GM21381 (cell line): ENCODE results near the gene TDRD12.
"Not testable (repeated sequence)": the region's sequence is repeated elsewhere in the genome, so short reads cannot be mapped to it uniquely, and the experiment has no call there.

Experiments used
- ATAC-seq: cut with Tn5 transposase; IDR thresholded peaks from one replicate; pipeline ENCODE4 v1.9.1; 2021; ENCODE audit warnings: mild to moderate bottlenecking, moderate library complexity; ENCODE audit not compliant: unreplicated experiment

Gene TDRD12

GRCh38 chr19:32824916-32825608 is 105.5 kb downstream of the TDRD12 start:
- ATAC-seq = no peak

DNA sequence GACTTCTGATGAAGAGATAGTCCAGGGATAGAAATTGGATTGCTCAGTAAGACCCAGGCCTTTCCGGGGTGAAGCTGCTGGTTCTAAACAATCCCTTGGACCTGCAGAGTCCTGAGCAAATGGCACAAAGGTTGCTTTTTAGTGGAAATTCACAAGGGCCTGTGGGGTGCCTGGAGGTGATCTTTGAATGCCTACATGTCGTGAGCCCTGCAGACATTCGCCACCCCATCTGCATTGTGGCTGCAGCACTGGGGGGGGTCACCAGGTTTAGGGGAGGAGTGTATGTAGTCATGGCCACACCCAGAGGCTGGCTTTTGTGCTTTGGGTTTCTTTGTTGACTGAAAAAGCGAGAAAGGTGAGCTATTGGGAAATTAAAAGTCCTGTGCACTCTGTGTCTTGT is 108.6 kb downstream of the TDRD12 start:
- ATAC-seq = no peak

DNA sequence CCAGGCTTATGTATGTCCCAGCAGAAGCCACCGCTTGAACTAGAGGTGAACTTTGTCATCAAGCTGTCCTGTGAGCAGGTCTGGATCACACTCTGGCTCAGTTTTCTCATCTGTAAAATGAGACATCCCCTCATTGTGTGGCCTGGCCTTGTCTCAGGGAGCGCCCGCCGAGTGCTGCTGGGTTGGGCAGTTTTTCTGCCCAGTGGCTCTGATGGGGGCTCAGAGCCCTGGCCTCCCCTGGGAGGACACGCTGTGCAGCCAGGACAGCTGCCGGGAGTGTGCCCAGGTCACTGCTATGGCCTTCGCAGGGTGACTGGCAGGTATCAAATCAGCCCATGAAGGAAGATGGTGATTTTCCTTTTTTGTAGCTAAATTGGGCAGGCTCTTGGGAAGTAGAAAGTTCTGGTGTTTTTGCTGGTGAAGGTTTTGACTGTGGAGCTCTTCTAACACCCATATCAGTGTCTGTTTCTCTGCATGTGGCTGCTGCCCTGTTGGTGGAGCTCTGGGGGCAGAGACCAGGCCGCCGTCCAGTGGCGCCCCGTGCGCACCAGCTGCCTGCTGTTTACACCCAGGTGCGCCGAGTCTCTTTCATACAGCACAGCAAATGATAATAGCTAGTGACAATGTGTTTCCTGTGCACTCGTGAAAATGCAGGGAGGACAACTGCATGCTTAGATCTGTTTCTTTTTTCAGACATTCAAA is 109.2 kb downstream of the TDRD12 start:
- ATAC-seq = no peak

DNA sequence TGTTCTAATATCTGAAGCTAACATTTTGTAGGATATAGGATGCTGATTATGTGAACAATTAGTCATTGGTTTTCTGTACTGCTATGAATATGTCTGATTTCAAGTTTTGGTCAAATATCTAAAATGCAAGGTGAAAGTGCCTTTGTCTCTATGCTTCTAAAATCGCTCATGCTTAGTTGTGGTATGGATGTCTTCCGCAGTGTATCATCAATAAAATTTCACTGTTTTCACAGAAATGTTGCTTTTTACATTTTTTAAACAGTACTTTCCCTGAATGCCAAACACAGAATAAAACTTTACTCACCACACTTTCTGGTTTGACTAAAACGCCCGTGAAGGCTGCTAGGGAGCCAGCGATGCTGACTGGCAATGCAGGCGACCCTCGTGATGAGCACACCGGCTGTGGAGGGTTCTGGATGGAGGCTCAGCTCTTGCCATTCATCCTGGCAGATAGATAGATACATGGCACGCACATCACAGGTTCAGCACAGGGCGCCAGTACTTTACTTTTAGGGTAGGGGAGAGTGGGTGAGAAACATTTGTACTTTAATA is 109.9 kb downstream of the TDRD12 start:
- ATAC-seq = no peak

GRCh38 chr19:32830231-32831014 is 110.9 kb downstream of the TDRD12 start:
- no peak for ATAC-seq

- ATAC-seq = no peak
These were observed 112.0 kb downstream of the TDRD12 start for GRCh38 chr19:32831611-32832010.

DNA sequence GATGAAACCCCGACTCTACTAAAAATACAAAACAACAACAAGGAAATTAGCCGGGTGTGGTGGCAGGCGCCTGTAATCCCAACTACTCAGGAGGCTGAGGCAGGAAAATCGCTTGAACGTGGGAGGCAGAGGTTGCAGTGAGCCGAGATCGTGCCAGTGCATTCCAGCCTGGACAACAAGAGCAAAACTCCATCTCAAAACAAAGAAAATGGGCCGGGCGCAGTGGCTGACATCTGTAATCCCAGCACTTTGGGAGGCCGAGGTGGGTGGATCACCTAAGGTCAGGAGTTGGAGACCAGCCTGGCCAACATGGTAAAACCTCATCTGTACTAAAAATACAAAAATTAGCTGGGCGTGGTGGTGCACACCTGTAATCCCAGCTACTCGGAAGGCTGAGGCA is 112.5 kb downstream of the TDRD12 start:
- not testable (repeated sequence) for ATAC-seq

DNA sequence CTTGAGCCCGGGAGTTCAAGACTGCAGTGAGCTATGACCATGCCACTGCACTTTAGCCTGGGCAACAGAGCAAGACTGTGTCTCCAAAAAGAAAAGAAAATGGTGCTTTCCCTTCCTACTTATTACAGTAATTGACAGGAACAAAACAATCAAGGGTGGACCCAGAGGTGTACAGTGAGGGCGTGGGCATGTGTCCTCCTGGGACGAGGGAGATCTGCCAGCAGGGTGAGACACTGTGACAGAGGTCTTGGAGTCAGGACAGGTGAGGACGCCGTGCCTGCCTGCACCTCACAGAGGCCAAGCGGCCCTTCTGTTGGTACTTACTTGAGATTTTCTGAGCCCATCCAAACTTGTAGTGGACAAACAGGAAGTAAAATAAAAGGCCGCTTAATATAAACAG is 113.3 kb downstream of the TDRD12 start:
- ATAC-seq = not testable (repeated sequence)

- ATAC-seq = not testable (repeated sequence)
These were observed 113.8 kb downstream of the TDRD12 start for GRCh38 chr19:32833388-32833787.

- no peak for ATAC-seq
These were observed 118.0 kb downstream of the TDRD12 start for GRCh38 chr19:32837531-32837930.

GRCh38 chr19:32842061-32842460 is 122.5 kb downstream of the TDRD12 start:
- ATAC-seq = no peak

DNA sequence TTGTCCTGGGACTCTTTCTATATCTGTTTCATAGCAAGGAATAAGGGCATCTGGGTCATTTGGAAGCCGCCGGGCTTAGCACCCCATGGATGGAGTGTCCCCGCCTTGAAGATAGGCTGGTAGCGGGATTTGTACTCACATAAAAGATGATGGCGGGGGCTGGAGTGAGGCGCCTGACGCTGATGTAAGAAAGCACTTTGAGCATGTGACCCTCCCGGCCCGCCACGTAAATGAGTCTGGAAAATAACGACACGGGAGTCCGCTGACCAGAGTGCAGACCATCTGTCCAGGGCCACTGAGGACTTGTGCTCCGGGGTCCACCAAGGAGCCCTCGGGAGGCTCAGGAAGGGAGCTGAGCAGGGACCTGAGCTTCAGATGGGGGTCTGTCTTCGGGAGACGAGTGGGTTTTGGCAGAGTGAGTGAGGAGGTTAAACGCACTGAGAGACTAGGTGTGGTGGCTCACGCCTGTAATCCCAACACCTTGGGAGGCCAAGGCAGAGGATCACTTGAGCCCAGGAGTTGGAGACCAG is 124.2 kb downstream of the TDRD12 start:
- ATAC-seq = no peak

- ATAC-seq = not testable (repeated sequence)
These were observed 128.5 kb downstream of the TDRD12 start for GRCh38 chr19:32848035-32848434.

- ATAC-seq = no peak
These were observed 132.6 kb downstream of the TDRD12 start for GRCh38 chr19:32852216-32852615.

- ATAC-seq = not testable (repeated sequence)
These were observed 137.3 kb downstream of the TDRD12 start for GRCh38 chr19:32856818-32857217.

GRCh38 chr19:32857584-32857983 is 138.0 kb downstream of the TDRD12 start:
- no peak for ATAC-seq

DNA sequence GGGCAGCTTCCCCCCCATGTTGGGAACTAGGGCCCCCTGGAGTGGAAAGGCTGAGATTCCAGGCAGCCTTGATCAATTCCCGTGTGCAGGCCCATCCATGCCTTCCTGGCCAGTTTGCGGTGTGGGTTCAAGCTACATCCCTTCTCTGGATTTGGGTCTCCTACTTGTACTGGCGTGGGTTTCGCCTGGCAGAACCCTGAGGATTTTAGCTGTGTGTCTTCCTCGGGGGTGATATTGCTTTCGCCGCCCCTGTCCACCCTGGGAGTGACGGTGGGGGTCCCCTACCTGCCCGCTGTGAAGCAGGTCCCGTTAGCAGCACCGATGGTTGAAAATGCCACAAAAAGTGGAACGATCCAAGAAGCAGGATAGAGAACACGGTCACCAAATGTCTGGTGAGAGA is 138.6 kb downstream of the TDRD12 start:
- no peak for ATAC-seq

DNA sequence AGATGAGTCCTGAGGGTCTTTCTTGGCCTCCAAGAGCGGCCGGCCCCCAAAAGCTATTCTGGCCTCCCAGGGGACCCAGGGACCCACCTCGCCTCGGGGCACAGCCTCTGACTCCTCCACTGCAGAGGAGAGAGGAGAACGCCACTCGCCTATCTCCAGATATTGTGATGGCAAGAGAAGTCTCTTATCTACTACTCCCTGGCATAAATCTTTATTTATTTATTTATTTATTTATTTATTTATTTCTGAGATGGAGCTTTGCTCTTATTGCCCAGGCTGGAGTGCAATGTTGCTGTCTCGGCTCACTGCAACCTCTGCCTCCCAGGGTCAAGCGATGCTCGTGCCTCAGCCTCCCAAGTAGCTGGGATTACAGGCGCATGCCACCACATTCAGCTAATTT is 139.0 kb downstream of the TDRD12 start:
- ATAC-seq = no peak

- no peak for ATAC-seq
These were observed 140.0 kb downstream of the TDRD12 start for GRCh38 chr19:32859591-32859990.

GRCh38 chr19:32861596-32861995 is 142.0 kb downstream of the TDRD12 start:
- ATAC-seq = no peak

- no peak for ATAC-seq
These were observed 142.6 kb downstream of the TDRD12 start for GRCh38 chr19:32862173-32862572.
